HCT116 (cell line): Measurements from ENCODE around the gene DYNC2H1. TPM values are rescaled to one million over a fixed set of nuclear protein-coding genes. Genes with fewer than 3 reads are reported as not detected.

Experiments used
- ATAC-seq: fragments of 200-7000 bp; cut with Tn5 transposase; 2 replicates; pipeline ENCODE4 v1.9.1; 2020; ENCODE audit warnings: mild to moderate bottlenecking, moderate library complexity
- BruUV-seq: library from RNA; stranded (reverse); fragments of 400-500 nt; replicated peaks from 2 replicates; lab custom pipeline; 2021; lab: Mats Ljungman, UMichigan
- CTCF ChIA-PET: fragments of 300-600 bp; sonication (Branson Sonifier 250); formaldehyde crosslinking; loops from one replicate; lab custom pipeline; 2021; ENCODE audit warnings: antibody characterized with exemption; lab: Charles Lee
- POLR2A ChIA-PET: fragments of 300-600, 350-600 bp; sonication (Branson Sonifier 250); formaldehyde crosslinking; loops from one replicate; lab custom pipeline; 2021; ENCODE audit warnings: antibody characterized with exemption; lab: Charles Lee
- RAD21 ChIA-PET, 2 experiments: fragments of 300-600 bp; sonication (Branson Sonifier 250); formaldehyde crosslinking; loops; one replicate each; lab custom pipeline; 2023; ENCODE audit warnings: low total read pairs in 2 of 2; ENCODE audit not compliant: uncharacterized antibody in 2 of 2, unreplicated experiment in 2 of 2, low non-redundant PET in 1 of 2; lab: Charles Lee
- DNase-seq: peaks from one replicate; pipeline ENCODE4 v3.0.0-alpha.2; 2010; ENCODE audit warnings: low read depth, low spot score
- H2AFZ ChIP-seq: fragments of 200-600 bp; shearing (Covaris generic), sonication (generic); 2 replicates; pipeline ENCODE4 v1.6.1; 2017; ENCODE audit warnings: low read depth, mixed run types, mixed read lengths, antibody characterized with exemption, low read length; ENCODE audit not compliant: poor library complexity, severe bottlenecking
- H3K27ac ChIP-seq: 2 replicates; pipeline ENCODE4 v1.5.1; 2012; ENCODE audit warnings: low read depth, low read length
- H3K27me3 ChIP-seq: fragments of 200-600 bp; sonication (generic); 2 replicates; pipeline ENCODE4 v1.6.1; 2016; ENCODE audit warnings: mixed run types, low read length, mixed read lengths; ENCODE audit not compliant: insufficient read depth
- H3K36me3 ChIP-seq, 2 experiments: fragments of 200-500 bp in 1 of 2; fragments of 200-600 bp in 1 of 2; sonication (Bioruptor generic) in 1 of 2; sonication (generic) in 1 of 2; 2 replicates each; pipeline versions ENCODE4 v1.5.1 to v1.6.1; 2014 to 2016; ENCODE audit warnings: low read length in 2 of 2, inconsistent platforms in 1 of 2, mixed read lengths in 1 of 2, mixed run types in 1 of 2; ENCODE audit not compliant: insufficient read depth in 2 of 2, control insufficient read depth in 1 of 2
- H3K4me1 ChIP-seq, 2 experiments: fragments of 200-600 bp in 1 of 2; sonication (generic) in 1 of 2; 2 replicates each; pipeline versions ENCODE4 v1.5.1 to v1.6.1; 2012 to 2017; ENCODE audit warnings: low read length in 2 of 2, inconsistent platforms in 1 of 2, mild to moderate bottlenecking in 1 of 2, mixed read lengths in 1 of 2, mixed run types in 1 of 2, moderate library complexity in 1 of 2; ENCODE audit not compliant: insufficient read depth in 2 of 2, control insufficient read depth in 1 of 2
- H3K4me2 ChIP-seq: fragments of 200-600 bp; sonication (generic); 2 replicates; pipeline ENCODE4 v1.6.1; 2017; ENCODE audit warnings: mixed run types, low read length, mixed read lengths
- H3K4me3 ChIP-seq, 2 experiments: fragments of 200-600 bp in 1 of 2; sonication (generic) in 1 of 2; replicated peaks in 1 of 2; 2 replicates each; pipeline ENCODE4 v1.5.1; 2011 to 2016; ENCODE audit warnings: low read length in 2 of 2, control low read depth in 1 of 2, low read depth in 1 of 2, mild to moderate bottlenecking in 1 of 2, mixed read lengths in 1 of 2, mixed run types in 1 of 2
- H3K79me2 ChIP-seq: fragments of 200-600 bp; sonication (generic); 2 replicates; pipeline ENCODE4 v1.6.1; 2017; ENCODE audit warnings: mild to moderate bottlenecking, mixed run types, low read length, moderate library complexity, mixed read lengths; ENCODE audit not compliant: insufficient read depth
- H3K9ac ChIP-seq: fragments of 200-600 bp; sonication (generic); 2 replicates; pipeline ENCODE4 v1.6.1; 2016; ENCODE audit warnings: low read length, mixed read lengths
- H3K9me2 ChIP-seq: fragments of 200-600 bp; sonication (generic), shearing (Covaris generic); 2 replicates; pipeline ENCODE4 v1.6.1; 2017; ENCODE audit warnings: mixed run types, mild to moderate bottlenecking, moderate library complexity; ENCODE audit not compliant: insufficient read depth
- H3K9me3 ChIP-seq, 2 experiments: fragments of 200-500 bp in 1 of 2; fragments of 200-600 bp in 1 of 2; sonication (Bioruptor generic) in 1 of 2; sonication (generic) in 1 of 2; 2 replicates each; pipeline ENCODE4 v1.6.1; 2014 to 2017; ENCODE audit warnings: low read length in 2 of 2, mixed read lengths in 2 of 2, inconsistent platforms in 1 of 2, low read depth in 1 of 2, mild to moderate bottlenecking in 1 of 2, mixed run types in 1 of 2, moderate library complexity in 1 of 2; ENCODE audit not compliant: control insufficient read depth in 1 of 2, insufficient read depth in 1 of 2
- H4K20me1 ChIP-seq: fragments of 200-600 bp; sonication (generic), shearing (Covaris generic); 2 replicates; pipeline ENCODE4 v1.6.1; 2017; ENCODE audit warnings: mixed run types, mild to moderate bottlenecking, moderate library complexity; ENCODE audit not compliant: insufficient read depth
- CBX3 ChIP-seq: IDR thresholded peaks from 2 replicates; pipeline ENCODE4 v1.6.1; 2012; ENCODE audit warnings: low read depth
- FOSL1 ChIP-seq: IDR thresholded peaks from 2 replicates; pipeline ENCODE4 v1.6.1; 2012; ENCODE audit warnings: low read depth
- JUND ChIP-seq: IDR thresholded peaks from 2 replicates; pipeline ENCODE4 v1.6.1; 2012
- RAD21 ChIP-seq: IDR thresholded peaks from 2 replicates; pipeline ENCODE4 v1.6.1; 2012; ENCODE audit warnings: low read depth, mild to moderate bottlenecking
- SP1 ChIP-seq: IDR thresholded peaks from 2 replicates; pipeline ENCODE4 v1.6.1; 2012; ENCODE audit warnings: low read depth
- TCF7L2 ChIP-seq: IDR thresholded peaks from 2 replicates; pipeline ENCODE4 v1.7.0; 2011; ENCODE audit warnings: borderline replicate concordance, inconsistent platforms; ENCODE audit not compliant: insufficient read depth, insufficient read length; ENCODE audit errors: extremely low read depth
- YY1 ChIP-seq: IDR thresholded peaks from 2 replicates; pipeline ENCODE4 v1.6.1; 2011; ENCODE audit warnings: low read length, low read depth, moderate library complexity, mild to moderate bottlenecking; ENCODE audit not compliant: insufficient replicate concordance; ENCODE audit errors: extremely low read depth
- ZNF274 ChIP-seq: fragments of 200-500 bp; sonication (Bioruptor generic); IDR thresholded peaks from 2 replicates; pipeline ENCODE4 v1.6.1; 2014; ENCODE audit warnings: mild to moderate bottlenecking, low read depth, low read length, inconsistent platforms
- intact Hi-C: fragments of 100-400 bp; cut with micrococcal nuclease; formaldehyde crosslinking; loops from 2 replicates; pipeline ENCODE4 v1.10.0; 2022
- total RNA-seq: library from RNA; stranded (reverse); gene quantifications from one replicate; pipeline ENCODE4 v1.2.1, GENCODE V29; 2021; ENCODE audit not compliant: unreplicated experiment
- TF ChIP-seq, protein P1 (sequence below): IDR thresholded peaks from 2 replicates; pipeline ENCODE4 v1.6.1; 2012; ENCODE audit warnings: low read depth
- TF ChIP-seq, protein P2 (sequence below): IDR thresholded peaks from 2 replicates; pipeline ENCODE4 v1.6.1; 2012
- TF ChIP-seq, protein P3 (sequence below), 3 experiments: fragments of 200-600 bp in 1 of 3; sonication (generic) in 1 of 3; IDR thresholded peaks in 2 of 3; conservative IDR thresholded peaks in 1 of 3; 2 replicates each; pipeline ENCODE4 v1.5.1; 2012 to 2017; ENCODE audit warnings: low read depth in 2 of 3, low read length in 2 of 3, antibody characterized with exemption in 1 of 3, borderline replicate concordance in 1 of 3, control low read depth in 1 of 3, mild to moderate bottlenecking in 1 of 3, mixed read lengths in 1 of 3, mixed run types in 1 of 3, moderate library complexity in 1 of 3; ENCODE audit not compliant: insufficient read depth in 1 of 3
- TF ChIP-seq, protein P4 (sequence below): IDR thresholded peaks from 2 replicates; pipeline ENCODE4 v1.6.1; 2012

The DYNC2H1 gene
- total RNA-seq, 1 experiment from 2014 or later = 1.5 TPM

DNA sequence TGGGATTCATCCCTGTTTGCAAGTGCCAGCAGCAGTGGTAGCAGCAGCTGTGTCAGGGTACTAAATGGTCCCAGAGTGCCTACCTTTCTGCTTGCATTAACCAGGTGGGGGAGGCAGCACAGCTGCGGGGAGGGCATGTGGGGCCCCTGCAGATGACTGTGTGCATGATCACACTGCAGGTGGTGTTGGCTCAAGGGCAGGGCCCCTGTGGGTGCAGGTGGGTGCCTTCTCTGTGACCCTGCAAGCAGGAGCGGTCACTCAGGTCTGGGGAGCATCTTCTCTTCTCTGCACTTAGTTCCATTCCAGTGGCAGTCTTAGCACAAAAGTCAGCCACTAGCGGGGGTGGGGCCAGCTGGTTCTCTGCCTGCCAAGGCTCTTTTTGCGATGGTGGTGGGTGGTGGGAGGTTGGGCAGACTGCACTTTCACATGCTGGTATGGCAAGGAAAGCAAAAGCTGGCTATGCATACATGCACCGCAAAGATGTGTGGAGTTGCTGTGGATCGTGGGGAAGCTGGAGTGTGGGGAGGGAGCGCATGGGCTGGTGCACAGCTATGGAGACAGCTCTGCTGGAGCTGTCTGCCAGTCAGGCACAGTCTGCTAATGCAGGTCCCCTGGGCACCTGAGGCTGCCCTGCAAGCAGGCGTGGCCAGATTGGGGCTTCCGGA lies 157.1 kb downstream of the DYNC2H1 start:
- RAD21 ChIA-PET = no interaction called here

DNA sequence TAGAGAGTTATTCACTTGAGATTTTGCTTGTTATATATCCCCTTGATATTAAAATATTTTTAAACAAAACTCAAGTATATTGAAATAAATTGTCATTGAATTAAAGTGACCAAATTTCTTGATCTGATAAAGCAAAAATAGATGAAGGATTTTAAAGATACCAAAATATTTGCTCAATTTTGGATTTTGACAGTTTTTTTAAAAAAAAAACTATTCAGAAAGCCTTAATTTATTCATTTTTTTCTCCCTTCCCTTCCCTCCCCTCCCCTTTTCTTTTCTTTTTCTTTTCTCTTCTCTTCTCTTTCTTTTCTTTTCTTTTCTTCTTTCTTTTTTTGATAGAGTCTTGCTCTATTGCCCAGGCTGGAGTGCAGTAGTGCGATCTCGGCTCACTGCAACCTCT lies 163.7 kb downstream of the DYNC2H1 start:
- Histone ChIP-seq H3K9ac (no peak overlapping the region), H3K4me2 (no peak overlapping the region), H3K36me3 (no peaks in the 10 kb centered on the region), H3K27ac (no peak overlapping the region), H4K20me1 (no peaks in the 10 kb centered on the region), H3K4me1 (no peaks in the 10 kb centered on the region), H3K79me2 (no peaks in the 10 kb centered on the region), H3K4me3 (no peak overlapping the region), H2AFZ (no peak overlapping the region), H3K9me3 (no peaks in the 10 kb centered on the region; a peak in 1 of 4 replicates), H3K9me2 (no peaks in the 10 kb centered on the region), H3K27me3 (no peaks in the 10 kb centered on the region)
- DNase-seq = no peak
- POLR2A ChIA-PET = no interaction called here
- CTCF ChIA-PET = no interaction called here
- no TSS peak for BruUV-seq
- no peak for ATAC-seq
- RAD21 ChIA-PET = no interaction called here
- intact Hi-C loops = no loop called here
- no peak for TF ChIP-seq JUND
- TF ChIP-seq, protein P1, sequence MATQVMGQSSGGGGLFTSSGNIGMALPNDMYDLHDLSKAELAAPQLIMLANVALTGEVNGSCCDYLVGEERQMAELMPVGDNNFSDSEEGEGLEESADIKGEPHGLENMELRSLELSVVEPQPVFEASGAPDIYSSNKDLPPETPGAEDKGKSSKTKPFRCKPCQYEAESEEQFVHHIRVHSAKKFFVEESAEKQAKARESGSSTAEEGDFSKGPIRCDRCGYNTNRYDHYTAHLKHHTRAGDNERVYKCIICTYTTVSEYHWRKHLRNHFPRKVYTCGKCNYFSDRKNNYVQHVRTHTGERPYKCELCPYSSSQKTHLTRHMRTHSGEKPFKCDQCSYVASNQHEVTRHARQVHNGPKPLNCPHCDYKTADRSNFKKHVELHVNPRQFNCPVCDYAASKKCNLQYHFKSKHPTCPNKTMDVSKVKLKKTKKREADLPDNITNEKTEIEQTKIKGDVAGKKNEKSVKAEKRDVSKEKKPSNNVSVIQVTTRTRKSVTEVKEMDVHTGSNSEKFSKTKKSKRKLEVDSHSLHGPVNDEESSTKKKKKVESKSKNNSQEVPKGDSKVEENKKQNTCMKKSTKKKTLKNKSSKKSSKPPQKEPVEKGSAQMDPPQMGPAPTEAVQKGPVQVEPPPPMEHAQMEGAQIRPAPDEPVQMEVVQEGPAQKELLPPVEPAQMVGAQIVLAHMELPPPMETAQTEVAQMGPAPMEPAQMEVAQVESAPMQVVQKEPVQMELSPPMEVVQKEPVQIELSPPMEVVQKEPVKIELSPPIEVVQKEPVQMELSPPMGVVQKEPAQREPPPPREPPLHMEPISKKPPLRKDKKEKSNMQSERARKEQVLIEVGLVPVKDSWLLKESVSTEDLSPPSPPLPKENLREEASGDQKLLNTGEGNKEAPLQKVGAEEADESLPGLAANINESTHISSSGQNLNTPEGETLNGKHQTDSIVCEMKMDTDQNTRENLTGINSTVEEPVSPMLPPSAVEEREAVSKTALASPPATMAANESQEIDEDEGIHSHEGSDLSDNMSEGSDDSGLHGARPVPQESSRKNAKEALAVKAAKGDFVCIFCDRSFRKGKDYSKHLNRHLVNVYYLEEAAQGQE = no peak
- no peak for TF ChIP-seq RAD21
- TF ChIP-seq ZNF274 = no peak
- no peak for TF ChIP-seq YY1
- TF ChIP-seq TCF7L2 = no peak
- no peak for TF ChIP-seq CBX3
- TF ChIP-seq, protein P2, sequence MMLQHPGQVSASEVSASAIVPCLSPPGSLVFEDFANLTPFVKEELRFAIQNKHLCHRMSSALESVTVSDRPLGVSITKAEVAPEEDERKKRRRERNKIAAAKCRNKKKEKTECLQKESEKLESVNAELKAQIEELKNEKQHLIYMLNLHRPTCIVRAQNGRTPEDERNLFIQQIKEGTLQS = no peak
- TF ChIP-seq FOSL1 = no peak
- no peak for TF ChIP-seq SP1

More for the DNA sequence above, 157.1 kb downstream of the DYNC2H1 start:
- Histone ChIP-seq H3K4me2 (no peak overlapping the region), H2AFZ (no peak overlapping the region), H3K9ac (no peak overlapping the region), H3K9me2 (no peaks in the 10 kb centered on the region), H3K36me3 (no peaks in the 10 kb centered on the region), H3K4me3 (no peak overlapping the region), H3K27ac (no peak overlapping the region), H3K9me3 (no peaks in the 10 kb centered on the region), H3K27me3 (no peaks in the 10 kb centered on the region), H4K20me1 (no peaks in the 10 kb centered on the region), H3K4me1 (no peaks in the 10 kb centered on the region), H3K79me2 (no peaks in the 10 kb centered on the region)
- DNase-seq = no peak
- TF ChIP-seq, protein P3, sequence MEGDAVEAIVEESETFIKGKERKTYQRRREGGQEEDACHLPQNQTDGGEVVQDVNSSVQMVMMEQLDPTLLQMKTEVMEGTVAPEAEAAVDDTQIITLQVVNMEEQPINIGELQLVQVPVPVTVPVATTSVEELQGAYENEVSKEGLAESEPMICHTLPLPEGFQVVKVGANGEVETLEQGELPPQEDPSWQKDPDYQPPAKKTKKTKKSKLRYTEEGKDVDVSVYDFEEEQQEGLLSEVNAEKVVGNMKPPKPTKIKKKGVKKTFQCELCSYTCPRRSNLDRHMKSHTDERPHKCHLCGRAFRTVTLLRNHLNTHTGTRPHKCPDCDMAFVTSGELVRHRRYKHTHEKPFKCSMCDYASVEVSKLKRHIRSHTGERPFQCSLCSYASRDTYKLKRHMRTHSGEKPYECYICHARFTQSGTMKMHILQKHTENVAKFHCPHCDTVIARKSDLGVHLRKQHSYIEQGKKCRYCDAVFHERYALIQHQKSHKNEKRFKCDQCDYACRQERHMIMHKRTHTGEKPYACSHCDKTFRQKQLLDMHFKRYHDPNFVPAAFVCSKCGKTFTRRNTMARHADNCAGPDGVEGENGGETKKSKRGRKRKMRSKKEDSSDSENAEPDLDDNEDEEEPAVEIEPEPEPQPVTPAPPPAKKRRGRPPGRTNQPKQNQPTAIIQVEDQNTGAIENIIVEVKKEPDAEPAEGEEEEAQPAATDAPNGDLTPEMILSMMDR (IDR thresholded peaks at IDR 0.05 in 2 of 3, conservative IDR thresholded peaks at IDR 0.05 in 1 of 3; ENCODE audit: borderline replicate concordance in 1 of 3, insufficient read depth in 1 of 3, low read depth in 2 of 3, low read length in 2 of 3) = no peak
- TF ChIP-seq TCF7L2 = no peak
- TF ChIP-seq, protein P4, sequence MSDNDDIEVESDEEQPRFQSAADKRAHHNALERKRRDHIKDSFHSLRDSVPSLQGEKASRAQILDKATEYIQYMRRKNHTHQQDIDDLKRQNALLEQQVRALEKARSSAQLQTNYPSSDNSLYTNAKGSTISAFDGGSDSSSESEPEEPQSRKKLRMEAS = no peak
- ChIA-PET CTCF (no interaction called here), POLR2A (no interaction called here)
- no peak for ATAC-seq
- BruUV-seq = no TSS peak
- intact Hi-C loops = no loop called here
